NK-92 (cell line): Measurements from ENCODE around the gene FOXN3.
"Not testable (repeated sequence)": the region's sequence is repeated elsewhere in the genome, so short reads cannot be mapped to it uniquely, and the experiment has no call there.

Source experiments
- DNase-seq: peaks from one replicate; lab custom pipeline; 2025; ENCODE audit not compliant: unreplicated experiment; lab: John Stamatoyannopoulos, UW

The FOXN3 gene

GRCh38 chr14:89206389-89207031 lies 210.5 kb downstream of the FOXN3 start:
- DNase-seq: no peak

GRCh38 chr14:89205137-89205740 lies 211.8 kb downstream of the FOXN3 start:
- DNase-seq: no peak

GRCh38 chr14:89202413-89203190 lies 214.4 kb downstream of the FOXN3 start:
- no peak for DNase-seq

GRCh38 chr14:89201645-89202044 lies 215.4 kb downstream of the FOXN3 start:
- DNase-seq: no peak

GRCh38 chr14:89199357-89199756 lies 217.7 kb downstream of the FOXN3 start:
- not testable (repeated sequence) for DNase-seq

GRCh38 chr14:89198544-89199329 lies 218.3 kb downstream of the FOXN3 start:
- DNase-seq: no peak

GRCh38 chr14:89197623-89198022 lies 219.4 kb downstream of the FOXN3 start:
- no peak for DNase-seq

GRCh38 chr14:89196545-89196944 lies 220.5 kb downstream of the FOXN3 start:
- no peak for DNase-seq

GRCh38 chr14:89194376-89194775 lies 222.7 kb downstream of the FOXN3 start:
- DNase-seq: no peak

GRCh38 chr14:89190765-89191513 lies 226.1 kb downstream of the FOXN3 start:
- DNase-seq: no peak

- no peak for DNase-seq
Measured at GRCh38 chr14:89188492-89188891, 228.5 kb downstream of the FOXN3 start.

- no peak for DNase-seq
Measured at GRCh38 chr14:89187501-89187900, 229.5 kb downstream of the FOXN3 start.

- no peak for DNase-seq
Measured at GRCh38 chr14:89186856-89187376, 230.1 kb downstream of the FOXN3 start.

GRCh38 chr14:89185919-89186855 lies 230.8 kb downstream of the FOXN3 start:
- DNase-seq: no peak

- no peak for DNase-seq
Measured at GRCh38 chr14:89184952-89185351, 232.1 kb downstream of the FOXN3 start.

- DNase-seq: no peak
Measured at GRCh38 chr14:89182326-89182725, 234.7 kb downstream of the FOXN3 start.

- DNase-seq: no peak
Measured at GRCh38 chr14:89180546-89180945, 236.5 kb downstream of the FOXN3 start.

- no peak for DNase-seq
Measured at GRCh38 chr14:89179891-89180404, 237.1 kb downstream of the FOXN3 start.
